Stomach (tissue), 9 donors: ENCODE data around the gene HNRNPAB. TPM values are rescaled to one million over a fixed set of nuclear protein-coding genes. Genes with fewer than 3 reads are reported as not detected.

Experiments used
- DNase-seq, 2 donors: peaks; one replicate each; pipeline versions ENCODE4 v3.0.0 to v3.0.0-alpha.2; 2013 to 2019
- H3K27ac ChIP-seq, 5 donors: fragments of 200-600 bp in 4 of 5; sonication (generic) in 4 of 5; one replicate each; pipeline ENCODE4 v1.5.1; 2013 to 2019; ENCODE audit warnings: mild to moderate bottlenecking in 1 of 5, moderate library complexity in 1 of 5
- H3K27me3 ChIP-seq, 3 donors: fragments of 200-600 bp; sonication (generic); one replicate each; pipeline ENCODE4 v1.5.1; 2017 to 2019; ENCODE audit warnings: mixed run types in 1 of 3
- H3K36me3 ChIP-seq, 4 donors: fragments of 200-600 bp; sonication (generic); 1 replicate in 3 of 4; 2 replicates in 1 of 4; pipeline ENCODE4 v1.5.1; 2016 to 2019
- H3K4me1 ChIP-seq, 4 donors: fragments of 200-600 bp; sonication (generic); one replicate each; pipeline ENCODE4 v1.5.1; 2016 to 2019
- H3K4me3 ChIP-seq, 4 donors: fragments of 200-600 bp; sonication (generic) in 3 of 4; one replicate each; pipeline ENCODE4 v1.5.1; 2016 to 2019; ENCODE audit warnings: mild to moderate bottlenecking in 1 of 4
- H3K9me3 ChIP-seq, 4 donors: fragments of 200-600 bp; sonication (generic); one replicate each; pipeline ENCODE4 v1.5.1; 2016 to 2019
- CTCF ChIP-seq, 7 experiments: fragments of 450-650 bp in 4 of 7; fragments of 200-600 bp in 3 of 7; sonication (generic) in 3 of 7; IDR thresholded peaks; one replicate each; pipeline ENCODE4 v1.5.1; 2016 to 2019; ENCODE audit warnings: antibody characterized with exemption in 7 of 7, control low read depth in 2 of 7, mild to moderate bottlenecking in 1 of 7
- EP300 ChIP-seq: sonication (generic); formaldehyde crosslinking; IDR thresholded peaks from one replicate; pipeline ENCODE4 v1.6.1; 2017; ENCODE audit warnings: antibody characterized with exemption
- POLR2A ChIP-seq, 4 donors: fragments of 450-650 bp; IDR thresholded peaks; one replicate each; pipeline ENCODE4 v1.6.1; 2016; ENCODE audit warnings: antibody characterized with exemption in 4 of 4, control low read depth in 2 of 4, mild to moderate bottlenecking in 1 of 4, moderate library complexity in 1 of 4
- POLR2AphosphoS5 ChIP-seq, 3 donors: sonication (generic); formaldehyde crosslinking; IDR thresholded peaks; one replicate each; pipeline ENCODE4 v1.6.1; 2016; ENCODE audit warnings: antibody characterized with exemption in 3 of 3
- WGBS, 5 donors: extraction: QIAGEN DNeasy Blood & Tissue Kit in 3 of 5; methylation state at CpG; one replicate each; pipeline versions ENCODE4 v1.1.5 to v1.1.7; 2013 to 2018; 5-methylcytosine and 5-hydroxymethylcytosine counted together
- intact Hi-C: fragments of 100-400 bp; cut with DNase I; formaldehyde crosslinking; loops from one replicate; pipeline ENCODE4 v1.15.1; 2023; ENCODE audit warnings: low total_unique reads
- polyA plus RNA-seq, 3 donors: library from polyadenylated mRNA; stranded (reverse); fragments of 200-250 nt; gene quantifications; one replicate each; pipeline ENCODE4 v1.2.3, GENCODE V29; 2013
- total RNA-seq, 5 donors: library from RNA; depleted of rRNA; stranded (reverse); fragments of >200 nt; gene quantifications; one replicate each; pipeline versions ENCODE4 v1.1.0 to v1.2.3, GENCODE V29; 2014 to 2016
- donor health status: healthy with polysubstance abuse.
- donor health status: Bipolar disorder and iron deficiency.
- donor health status: healthy.

HNRNPAB gene
- total and polyA plus RNA-seq, 8 donors: 25.1 to 327 (median 116) TPM

GRCh38 chr5:178234121-178234749 is 29.9 kb downstream of the HNRNPAB start:
- no peak for DNase-seq
- 80 to 87% (median 83%) methylated on average over 7 of the region's 7 CpGs for WGBS, 5 donors
- no peak overlapping the region for H3K27ac ChIP-seq
- no peaks in the 10 kb centered on the region for H3K27me3 ChIP-seq
- no peaks in the 10 kb centered on the region for H3K9me3 ChIP-seq
- intact Hi-C loops: no loop called here
- H3K4me1 ChIP-seq: peaks cover 11 to 76% (median 52%) of the 10 kb centered on the region in 4 donors
- no peak for TF ChIP-seq CTCF (IDR thresholded peaks at IDR 0.05)
- no peak for TF ChIP-seq EP300
- TF ChIP-seq POLR2A (IDR thresholded peaks at IDR 0.05): no peak
- no peak for TF ChIP-seq POLR2AphosphoS5 (IDR thresholded peaks at IDR 0.05)
- peaks cover 10 to 22% (median 14%) of the 10 kb centered on the region in 4 donors for H3K36me3 ChIP-seq
- H3K4me3 ChIP-seq: no peak overlapping the region

- peaks cover 11 to 72% (median 46%) of the 10 kb centered on the region in 4 donors for H3K4me1 ChIP-seq
- no peak overlapping the region for H3K27ac ChIP-seq
- intact Hi-C loops: no loop called here
- peaks cover 4 to 15% (median 6%) of the 10 kb centered on the region in 4 donors for H3K36me3 ChIP-seq
- DNase-seq: peak; percentile 73 to 87
- no peak for TF ChIP-seq EP300
- peak in 4 of 7 experiments; percentile 27 to 63 (median 53) for TF ChIP-seq CTCF (IDR thresholded peaks at IDR 0.05)
- no peak for TF ChIP-seq POLR2AphosphoS5 (IDR thresholded peaks at IDR 0.05)
- H3K27me3 ChIP-seq: no peaks in the 10 kb centered on the region
- no peak overlapping the region for H3K4me3 ChIP-seq
- H3K9me3 ChIP-seq: no peaks in the 10 kb centered on the region
- 23 to 25% (median 23%) methylated on average over 12 of the region's 12 CpGs for WGBS, 5 donors
These were observed 30.6 kb downstream of the HNRNPAB start for GRCh38 chr5:178234750-178235587.

GRCh38 chr5:178235588-178235974 is 31.2 kb downstream of the HNRNPAB start:
- TF ChIP-seq POLR2A (IDR thresholded peaks at IDR 0.05) (no peak), EP300 (no peak), CTCF (IDR thresholded peaks at IDR 0.05) (no peak), POLR2AphosphoS5 (IDR thresholded peaks at IDR 0.05) (no peak)
- H3K4me1 ChIP-seq: peaks cover 11 to 72% (median 43%) of the 10 kb centered on the region in 4 donors
- no peaks in the 10 kb centered on the region for H3K27me3 ChIP-seq
- H3K27ac ChIP-seq: no peak overlapping the region
- peaks cover 0 to 9% (median 3%) of the 10 kb centered on the region in 4 donors for H3K36me3 ChIP-seq
- H3K4me3 ChIP-seq: no peak overlapping the region
- H3K9me3 ChIP-seq: no peaks in the 10 kb centered on the region
- DNase-seq: no peak
- 82 to 90% (median 83%) methylated on average over 3 of the region's 3 CpGs for WGBS, 5 donors
- intact Hi-C loops: no loop called here

- TF ChIP-seq POLR2A (IDR thresholded peaks at IDR 0.05) (no peak), POLR2AphosphoS5 (IDR thresholded peaks at IDR 0.05) (no peak), EP300 (no peak), CTCF (IDR thresholded peaks at IDR 0.05) (no peak)
- Histone ChIP-seq H3K36me3 (peaks cover 0 to 3% (median 2%) of the 10 kb centered on the region in 4 donors), H3K4me1 (peaks cover 6 to 68% (median 40%) of the 10 kb centered on the region in 4 donors), H3K9me3 (no peaks in the 10 kb centered on the region), H3K27ac (peak overlapping the region in 1 of 5 donors; percentile 10), H3K4me3 (no peak overlapping the region), H3K27me3 (no peaks in the 10 kb centered on the region)
- WGBS, 5 donors: 86 to 92% (median 88%) methylated on average over 9 of the region's 9 CpGs
- intact Hi-C loops: no loop called here
- no peak for DNase-seq
These were observed 31.8 kb downstream of the HNRNPAB start for GRCh38 chr5:178236126-178236525.
